Psoas muscle (tissue), 8 donors: ENCODE measurements around the gene RNPEP. TPM values are rescaled to one million over a fixed set of nuclear protein-coding genes. Genes with fewer than 3 reads are reported as not detected.

ENCODE experiments used
- ATAC-seq, 4 donors: fragments of 200-7000 bp; cut with Tn5 transposase; one replicate each; pipeline ENCODE4 v1.9.1; 2020; ENCODE audit warnings: moderate library complexity in 3 of 4, mild to moderate bottlenecking in 2 of 4
- DNase-seq, 2 donors: peaks; one replicate each; pipeline ENCODE4 v3.0.0-alpha.2; 2020
- H3K27ac ChIP-seq: fragments of 200-600 bp; one replicate; pipeline ENCODE4 v1.8.0; 2022
- H3K27me3 ChIP-seq, 3 donors: fragments of 200-600 bp in 1 of 3; one replicate each; pipeline versions ENCODE4 v1.6.1 to v1.8.0; 2013 to 2022; ENCODE audit warnings: low read length in 2 of 3, mild to moderate bottlenecking in 2 of 3, moderate library complexity in 1 of 3; ENCODE audit not compliant: insufficient read depth in 3 of 3
- H3K36me3 ChIP-seq, 2 donors: fragments of 200-600 bp in 1 of 2; one replicate each; pipeline versions ENCODE4 v1.6.1 to v1.8.0; 2013 to 2022; ENCODE audit warnings: low read depth in 1 of 2, mild to moderate bottlenecking in 1 of 2, moderate library complexity in 1 of 2; ENCODE audit not compliant: insufficient read depth in 1 of 2
- H3K4me1 ChIP-seq: fragments of 200-600 bp; one replicate; pipeline ENCODE4 v1.8.0; 2022
- H3K4me3 ChIP-seq: fragments of 200-600 bp; one replicate; pipeline ENCODE4 v1.8.0; 2022; ENCODE audit warnings: mild to moderate bottlenecking
- H3K9me3 ChIP-seq: fragments of 200-600 bp; one replicate; pipeline ENCODE4 v1.8.0; 2022
- WGBS, 3 donors: extraction: QIAGEN DNeasy Blood & Tissue Kit; methylation state at CpG; one replicate each; pipeline versions ENCODE4 v1.1.6 to v1.1.7; 2013; 5-methylcytosine and 5-hydroxymethylcytosine counted together
- intact Hi-C, 2 donors: fragments of 100-400 bp; cut with DNase I; formaldehyde crosslinking; loops; one replicate each; pipeline versions ENCODE4 v1.11.0 to v1.14.2; 2022
- polyA plus RNA-seq, 3 donors: library from polyadenylated mRNA; stranded (reverse); fragments of 200-250 nt; gene quantifications; one replicate each; pipeline ENCODE4 v1.2.3, GENCODE V29; 2013
- total RNA-seq, 4 donors: library from RNA; stranded (reverse); fragmentation: NEBNext Ultra II Directional in 2 of 4; extraction: Animal tissue kit (Norgen Biotek cat#: 25700) in 2 of 4; gene quantifications; one replicate each; pipeline versions ENCODE4 v1.2.1 to v1.2.4, GENCODE V29; 2021 to 2023
- TF ChIP-seq, protein P1 (sequence below): fragments of 200-600 bp; IDR thresholded peaks from one replicate; pipeline ENCODE4 v1.8.0; 2022; ENCODE audit warnings: antibody characterized with exemption
- donor health status: healthy with polysubstance abuse.
- donor health status: DM: no; HTN: no; CAD: no; lungs with moderate emphysema.
- donor health status: Bipolar disorder and iron deficiency.
- donor health status: healthy.
- donor health status: DM: yes; HTN: yes; CAD: no.
- donor health status: DM: no; HTN: no; CAD: no.
- donor health status: DM: no; HTN: no; CAD: no.
- donor health status: DM: yes; HTN: yes; CAD: no.

RNPEP gene
- total and polyA plus RNA-seq, 7 donors = 6.2 to 18.7 (median 14.2) TPM

- H3K9me3 ChIP-seq = no peaks in the 10 kb centered on the region
- TF ChIP-seq, protein P1, sequence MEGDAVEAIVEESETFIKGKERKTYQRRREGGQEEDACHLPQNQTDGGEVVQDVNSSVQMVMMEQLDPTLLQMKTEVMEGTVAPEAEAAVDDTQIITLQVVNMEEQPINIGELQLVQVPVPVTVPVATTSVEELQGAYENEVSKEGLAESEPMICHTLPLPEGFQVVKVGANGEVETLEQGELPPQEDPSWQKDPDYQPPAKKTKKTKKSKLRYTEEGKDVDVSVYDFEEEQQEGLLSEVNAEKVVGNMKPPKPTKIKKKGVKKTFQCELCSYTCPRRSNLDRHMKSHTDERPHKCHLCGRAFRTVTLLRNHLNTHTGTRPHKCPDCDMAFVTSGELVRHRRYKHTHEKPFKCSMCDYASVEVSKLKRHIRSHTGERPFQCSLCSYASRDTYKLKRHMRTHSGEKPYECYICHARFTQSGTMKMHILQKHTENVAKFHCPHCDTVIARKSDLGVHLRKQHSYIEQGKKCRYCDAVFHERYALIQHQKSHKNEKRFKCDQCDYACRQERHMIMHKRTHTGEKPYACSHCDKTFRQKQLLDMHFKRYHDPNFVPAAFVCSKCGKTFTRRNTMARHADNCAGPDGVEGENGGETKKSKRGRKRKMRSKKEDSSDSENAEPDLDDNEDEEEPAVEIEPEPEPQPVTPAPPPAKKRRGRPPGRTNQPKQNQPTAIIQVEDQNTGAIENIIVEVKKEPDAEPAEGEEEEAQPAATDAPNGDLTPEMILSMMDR = no peak
- H3K4me3 ChIP-seq = no peak overlapping the region
- H3K36me3 ChIP-seq = peaks cover 6 to 97% of the 10 kb centered on the region in 2 donors
- intact Hi-C loops = no loop called here
- DNase-seq (no peak), ATAC-seq (no peak)
- H3K4me1 ChIP-seq = no peaks in the 10 kb centered on the region
- 81 to 95% (median 93%) methylated on average over 1 of the region's 1 CpG for WGBS, 3 donors
- H3K27ac ChIP-seq = no peak overlapping the region
- H3K27me3 ChIP-seq = no peaks in the 10 kb centered on the region
These were observed 18.2 kb upstream of the RNPEP start for GRCh38 chr1:201964261-201964660.

DNA sequence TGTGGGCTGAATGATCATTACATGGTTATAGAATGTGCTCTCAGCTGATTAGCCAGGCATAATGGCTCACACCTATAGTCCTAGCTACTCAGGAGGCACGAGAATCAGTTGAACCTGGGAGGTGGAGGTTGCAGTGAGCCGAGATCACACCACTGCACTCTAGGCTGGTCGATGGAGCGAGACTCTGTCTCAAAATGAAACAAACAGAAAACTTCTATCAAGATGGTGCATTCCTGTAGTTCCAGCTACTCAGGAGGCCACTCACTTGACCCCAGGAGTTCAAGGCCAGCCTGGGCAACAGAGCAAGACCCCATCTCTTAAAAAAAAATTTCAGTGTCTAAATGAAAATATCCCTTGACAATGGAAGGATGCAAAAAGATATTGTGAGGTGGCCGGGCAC is 16.3 kb upstream of the RNPEP start:
- DNase-seq (no peak), ATAC-seq (no peak)
- Histone ChIP-seq H3K36me3 (peaks cover 9 to 97% of the 10 kb centered on the region in 2 donors), H3K4me1 (no peaks in the 10 kb centered on the region), H3K4me3 (no peak overlapping the region), H3K27ac (no peak overlapping the region), H3K27me3 (no peaks in the 10 kb centered on the region), H3K9me3 (no peaks in the 10 kb centered on the region)
- intact Hi-C loops = no loop called here
- WGBS, 3 donors = 88 to 99% (median 93%) methylated on average over 5 of the region's 5 CpGs
- TF ChIP-seq, protein P1 = no peak

- H3K27me3 ChIP-seq = no peaks in the 10 kb centered on the region
- H3K4me3 ChIP-seq = no peak overlapping the region
- H3K9me3 ChIP-seq = no peaks in the 10 kb centered on the region
- peaks cover 7% of the 10 kb centered on the region for H3K4me1 ChIP-seq
- DNase-seq = no peak
- TF ChIP-seq, protein P1 = no peak
- H3K36me3 ChIP-seq = peaks cover 9 to 75% of the 10 kb centered on the region in 2 donors
- intact Hi-C loops = no loop called here
- H3K27ac ChIP-seq = no peak overlapping the region
- 90 to 91% (median 90%) methylated on average over 16 of the region's 16 CpGs for WGBS, 3 donors
- no peak for ATAC-seq
These were observed 14.1 kb upstream of the RNPEP start for GRCh38 chr1:201968202-201968925.

DNA sequence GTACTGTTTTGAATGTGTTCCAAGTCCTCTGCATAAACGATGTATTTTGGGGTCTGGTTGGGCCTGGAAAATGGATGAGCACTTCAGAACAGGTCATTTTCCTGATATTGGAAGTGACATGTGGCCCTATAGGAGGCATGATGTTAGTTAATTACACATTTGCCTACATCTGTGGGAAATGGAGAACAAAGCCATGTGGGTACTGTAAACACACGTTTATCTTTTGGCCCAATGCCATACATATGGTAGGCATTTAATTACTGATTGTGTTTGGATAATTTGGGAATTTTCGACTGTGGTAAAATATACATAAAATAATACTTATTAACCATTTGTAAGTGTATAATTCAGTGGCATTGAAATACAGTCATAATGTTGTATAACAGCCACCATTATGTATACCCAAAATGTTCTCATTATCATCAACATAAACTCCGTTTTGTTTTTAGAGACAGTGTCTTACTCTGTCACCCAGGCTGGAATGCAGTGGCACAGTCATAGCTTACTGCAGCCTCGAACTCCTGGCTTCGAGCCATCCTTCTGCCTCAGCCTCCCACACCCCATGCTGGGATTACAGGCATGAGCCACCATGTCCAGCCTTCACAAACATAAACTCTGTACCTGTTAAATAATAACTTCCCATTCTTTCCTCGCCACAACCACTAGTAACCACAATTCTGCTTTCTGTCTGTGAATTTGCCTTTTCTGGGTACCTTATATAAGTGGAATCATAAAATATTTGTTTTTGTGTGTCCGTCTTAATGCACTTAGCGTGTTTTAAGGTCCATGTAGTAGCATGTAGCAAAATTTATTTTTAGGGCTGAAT is 11.9 kb upstream of the RNPEP start:
- intact Hi-C loops = loop anchor here (5.0 kb wide), 1 partner anchor 93 kb away; no protein-coding TSS in a partner anchor
- Histone ChIP-seq H3K9me3 (no peaks in the 10 kb centered on the region), H3K4me1 (peaks cover 7% of the 10 kb centered on the region), H3K4me3 (no peak overlapping the region), H3K36me3 (peaks cover 5 to 53% of the 10 kb centered on the region in 2 donors), H3K27me3 (no peaks in the 10 kb centered on the region), H3K27ac (peak overlapping the region; percentile 3)
- no peak for DNase-seq
- TF ChIP-seq, protein P1 = no peak
- WGBS, 3 donors = 50 to 59% (median 57%) methylated on average over 9 of the region's 9 CpGs
- ATAC-seq = peak in 2 of 4 donors; percentile 43 to 48
